ENCODE data around the gene SNUPN. TPM values are rescaled to one million over a fixed set of nuclear protein-coding genes. Genes with fewer than 3 reads are reported as not detected.

SNUPN gene
- total and polyA plus RNA-seq, 10 of the 15 experiments (the other 5 are each of a cell fraction or from before 2014, with no cell fraction given) = 19.0 to 50.3 (median 32.5) TPM

DNA sequence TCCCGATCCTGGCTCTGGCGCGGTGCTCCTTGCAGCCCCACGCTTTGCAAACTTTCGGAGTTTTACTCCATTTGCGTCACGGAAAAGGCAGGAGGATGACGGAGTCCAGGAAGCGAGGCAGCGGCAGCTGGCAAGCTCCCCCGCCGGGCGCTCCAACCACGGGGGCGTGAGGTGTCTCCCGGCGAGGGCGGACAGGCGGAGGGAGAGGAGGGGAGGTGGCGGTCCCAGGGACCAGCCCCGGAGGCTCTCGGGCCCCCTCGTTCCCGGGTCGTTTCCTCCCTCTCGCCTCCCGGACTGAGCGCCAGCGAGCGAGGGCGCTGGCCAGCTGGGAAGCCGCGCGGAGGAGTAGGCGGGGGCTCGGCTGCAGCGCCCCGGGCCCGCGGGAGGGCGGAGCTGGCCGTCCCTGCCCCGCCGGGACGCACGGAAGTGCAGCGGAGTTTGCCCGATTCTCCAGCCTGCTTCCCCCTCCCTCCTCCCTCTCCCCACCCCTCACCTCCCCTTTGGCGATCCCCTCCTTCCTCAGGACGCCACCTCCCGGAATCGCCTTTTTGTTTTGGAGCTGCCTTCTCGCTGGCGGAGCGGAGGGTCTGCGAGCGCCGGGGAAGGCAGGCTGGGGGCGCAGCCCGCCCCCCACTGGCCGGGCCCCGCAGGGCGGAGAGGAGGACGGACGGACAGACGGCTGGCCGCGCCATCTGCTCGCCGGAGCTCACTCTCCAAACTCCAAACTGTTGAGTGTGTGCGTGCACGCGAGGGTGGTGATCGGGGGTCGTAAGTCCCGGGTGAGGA, 22.0 kb upstream of the SNUPN start, which contains the start of gene SNX33 (continued):
- TF ChIP-seq, protein P1, sequence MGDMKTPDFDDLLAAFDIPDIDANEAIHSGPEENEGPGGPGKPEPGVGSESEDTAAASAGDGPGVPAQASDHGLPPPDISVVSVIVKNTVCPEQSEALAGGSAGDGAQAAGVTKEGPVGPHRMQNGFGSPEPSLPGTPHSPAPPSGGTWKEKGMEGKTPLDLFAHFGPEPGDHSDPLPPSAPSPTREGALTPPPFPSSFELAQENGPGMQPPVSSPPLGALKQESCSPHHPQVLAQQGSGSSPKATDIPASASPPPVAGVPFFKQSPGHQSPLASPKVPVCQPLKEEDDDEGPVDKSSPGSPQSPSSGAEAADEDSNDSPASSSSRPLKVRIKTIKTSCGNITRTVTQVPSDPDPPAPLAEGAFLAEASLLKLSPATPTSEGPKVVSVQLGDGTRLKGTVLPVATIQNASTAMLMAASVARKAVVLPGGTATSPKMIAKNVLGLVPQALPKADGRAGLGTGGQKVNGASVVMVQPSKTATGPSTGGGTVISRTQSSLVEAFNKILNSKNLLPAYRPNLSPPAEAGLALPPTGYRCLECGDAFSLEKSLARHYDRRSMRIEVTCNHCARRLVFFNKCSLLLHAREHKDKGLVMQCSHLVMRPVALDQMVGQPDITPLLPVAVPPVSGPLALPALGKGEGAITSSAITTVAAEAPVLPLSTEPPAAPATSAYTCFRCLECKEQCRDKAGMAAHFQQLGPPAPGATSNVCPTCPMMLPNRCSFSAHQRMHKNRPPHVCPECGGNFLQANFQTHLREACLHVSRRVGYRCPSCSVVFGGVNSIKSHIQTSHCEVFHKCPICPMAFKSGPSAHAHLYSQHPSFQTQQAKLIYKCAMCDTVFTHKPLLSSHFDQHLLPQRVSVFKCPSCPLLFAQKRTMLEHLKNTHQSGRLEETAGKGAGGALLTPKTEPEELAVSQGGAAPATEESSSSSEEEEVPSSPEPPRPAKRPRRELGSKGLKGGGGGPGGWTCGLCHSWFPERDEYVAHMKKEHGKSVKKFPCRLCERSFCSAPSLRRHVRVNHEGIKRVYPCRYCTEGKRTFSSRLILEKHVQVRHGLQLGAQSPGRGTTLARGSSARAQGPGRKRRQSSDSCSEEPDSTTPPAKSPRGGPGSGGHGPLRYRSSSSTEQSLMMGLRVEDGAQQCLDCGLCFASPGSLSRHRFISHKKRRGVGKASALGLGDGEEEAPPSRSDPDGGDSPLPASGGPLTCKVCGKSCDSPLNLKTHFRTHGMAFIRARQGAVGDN (IDR thresholded peaks at IDR 0.05) = peak; percentile 19; the same call in 1 of the 2 replicates
- TF ChIP-seq ATF7 (IDR thresholded peaks at IDR 0.05; ENCODE audit: low read depth) (no peak), BHLHE40 (IDR thresholded peaks at IDR 0.05; ENCODE audit: borderline replicate concordance in 1 of 2, low read depth in 2 of 2, low read length in 1 of 2) (no peak; a peak in 1 of 4 replicates), POLR2AphosphoS5 (IDR thresholded peaks at IDR 0.05; ENCODE audit: low read length) (no peak), YBX1 (IDR thresholded peaks at IDR 0.05) (no peak), EED (IDR thresholded peaks at IDR 0.05; ENCODE audit: low read depth) (no peak), NFXL1 (IDR thresholded peaks at IDR 0.05; ENCODE audit: borderline replicate concordance) (no peak), BMI1 (IDR thresholded peaks at IDR 0.05; ENCODE audit: borderline replicate concordance) (no peak), GABPA (IDR thresholded peaks at IDR 0.05; ENCODE audit: low read depth) (no peak)
- TF ChIP-seq, protein P2, sequence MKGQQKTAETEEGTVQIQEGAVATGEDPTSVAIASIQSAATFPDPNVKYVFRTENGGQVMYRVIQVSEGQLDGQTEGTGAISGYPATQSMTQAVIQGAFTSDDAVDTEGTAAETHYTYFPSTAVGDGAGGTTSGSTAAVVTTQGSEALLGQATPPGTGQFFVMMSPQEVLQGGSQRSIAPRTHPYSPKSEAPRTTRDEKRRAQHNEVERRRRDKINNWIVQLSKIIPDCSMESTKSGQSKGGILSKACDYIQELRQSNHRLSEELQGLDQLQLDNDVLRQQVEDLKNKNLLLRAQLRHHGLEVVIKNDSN (IDR thresholded peaks at IDR 0.05; ENCODE audit: borderline replicate concordance, extremely low read length, insufficient read depth, low read depth, low read length) = no peak
- TF ChIP-seq, protein P3, sequence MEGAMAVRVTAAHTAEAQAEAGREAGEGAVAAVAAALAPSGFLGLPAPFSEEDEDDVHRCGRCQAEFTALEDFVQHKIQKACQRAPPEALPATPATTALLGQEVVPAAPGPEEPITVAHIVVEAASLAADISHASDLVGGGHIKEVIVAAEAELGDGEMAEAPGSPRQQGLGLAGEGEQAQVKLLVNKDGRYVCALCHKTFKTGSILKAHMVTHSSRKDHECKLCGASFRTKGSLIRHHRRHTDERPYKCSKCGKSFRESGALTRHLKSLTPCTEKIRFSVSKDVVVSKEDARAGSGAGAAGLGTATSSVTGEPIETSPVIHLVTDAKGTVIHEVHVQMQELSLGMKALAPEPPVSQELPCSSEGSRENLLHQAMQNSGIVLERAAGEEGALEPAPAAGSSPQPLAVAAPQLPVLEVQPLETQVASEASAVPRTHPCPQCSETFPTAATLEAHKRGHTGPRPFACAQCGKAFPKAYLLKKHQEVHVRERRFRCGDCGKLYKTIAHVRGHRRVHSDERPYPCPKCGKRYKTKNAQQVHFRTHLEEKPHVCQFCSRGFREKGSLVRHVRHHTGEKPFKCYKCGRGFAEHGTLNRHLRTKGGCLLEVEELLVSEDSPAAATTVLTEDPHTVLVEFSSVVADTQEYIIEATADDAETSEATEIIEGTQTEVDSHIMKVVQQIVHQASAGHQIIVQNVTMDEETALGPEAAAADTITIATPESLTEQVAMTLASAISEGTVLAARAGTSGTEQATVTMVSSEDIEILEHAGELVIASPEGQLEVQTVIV (IDR thresholded peaks at IDR 0.05; ENCODE audit: borderline replicate concordance, partially characterized antibody) = no peak
- TF ChIP-seq, protein P4, sequence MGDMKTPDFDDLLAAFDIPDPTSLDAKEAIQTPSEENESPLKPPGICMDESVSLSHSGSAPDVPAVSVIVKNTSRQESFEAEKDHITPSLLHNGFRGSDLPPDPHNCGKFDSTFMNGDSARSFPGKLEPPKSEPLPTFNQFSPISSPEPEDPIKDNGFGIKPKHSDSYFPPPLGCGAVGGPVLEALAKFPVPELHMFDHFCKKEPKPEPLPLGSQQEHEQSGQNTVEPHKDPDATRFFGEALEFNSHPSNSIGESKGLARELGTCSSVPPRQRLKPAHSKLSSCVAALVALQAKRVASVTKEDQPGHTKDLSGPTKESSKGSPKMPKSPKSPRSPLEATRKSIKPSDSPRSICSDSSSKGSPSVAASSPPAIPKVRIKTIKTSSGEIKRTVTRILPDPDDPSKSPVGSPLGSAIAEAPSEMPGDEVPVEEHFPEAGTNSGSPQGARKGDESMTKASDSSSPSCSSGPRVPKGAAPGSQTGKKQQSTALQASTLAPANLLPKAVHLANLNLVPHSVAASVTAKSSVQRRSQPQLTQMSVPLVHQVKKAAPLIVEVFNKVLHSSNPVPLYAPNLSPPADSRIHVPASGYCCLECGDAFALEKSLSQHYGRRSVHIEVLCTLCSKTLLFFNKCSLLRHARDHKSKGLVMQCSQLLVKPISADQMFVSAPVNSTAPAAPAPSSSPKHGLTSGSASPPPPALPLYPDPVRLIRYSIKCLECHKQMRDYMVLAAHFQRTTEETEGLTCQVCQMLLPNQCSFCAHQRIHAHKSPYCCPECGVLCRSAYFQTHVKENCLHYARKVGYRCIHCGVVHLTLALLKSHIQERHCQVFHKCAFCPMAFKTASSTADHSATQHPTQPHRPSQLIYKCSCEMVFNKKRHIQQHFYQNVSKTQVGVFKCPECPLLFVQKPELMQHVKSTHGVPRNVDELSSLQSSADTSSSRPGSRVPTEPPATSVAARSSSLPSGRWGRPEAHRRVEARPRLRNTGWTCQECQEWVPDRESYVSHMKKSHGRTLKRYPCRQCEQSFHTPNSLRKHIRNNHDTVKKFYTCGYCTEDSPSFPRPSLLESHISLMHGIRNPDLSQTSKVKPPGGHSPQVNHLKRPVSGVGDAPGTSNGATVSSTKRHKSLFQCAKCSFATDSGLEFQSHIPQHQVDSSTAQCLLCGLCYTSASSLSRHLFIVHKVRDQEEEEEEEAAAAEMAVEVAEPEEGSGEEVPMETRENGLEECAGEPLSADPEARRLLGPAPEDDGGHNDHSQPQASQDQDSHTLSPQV (IDR thresholded peaks at IDR 0.05) = no peak
- TF ChIP-seq, protein P5, sequence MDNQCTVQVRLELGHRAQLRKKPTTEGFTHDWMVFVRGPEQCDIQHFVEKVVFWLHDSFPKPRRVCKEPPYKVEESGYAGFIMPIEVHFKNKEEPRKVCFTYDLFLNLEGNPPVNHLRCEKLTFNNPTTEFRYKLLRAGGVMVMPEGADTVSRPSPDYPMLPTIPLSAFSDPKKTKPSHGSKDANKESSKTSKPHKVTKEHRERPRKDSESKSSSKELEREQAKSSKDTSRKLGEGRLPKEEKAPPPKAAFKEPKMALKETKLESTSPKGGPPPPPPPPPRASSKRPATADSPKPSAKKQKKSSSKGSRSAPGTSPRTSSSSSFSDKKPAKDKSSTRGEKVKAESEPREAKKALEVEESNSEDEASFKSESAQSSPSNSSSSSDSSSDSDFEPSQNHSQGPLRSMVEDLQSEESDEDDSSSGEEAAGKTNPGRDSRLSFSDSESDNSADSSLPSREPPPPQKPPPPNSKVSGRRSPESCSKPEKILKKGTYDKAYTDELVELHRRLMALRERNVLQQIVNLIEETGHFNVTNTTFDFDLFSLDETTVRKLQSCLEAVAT (IDR thresholded peaks at IDR 0.05) = no peak
